NT2/D1 (cell line): ENCODE data around the gene MTFR1L.

Experiments
- SUZ12 ChIP-seq: IDR thresholded peaks from 2 replicates; pipeline ENCODE4 v1.6.1; 2011; ENCODE audit not compliant: insufficient read length, insufficient read depth; ENCODE audit errors: extremely low read depth
- YY1 ChIP-seq: IDR thresholded peaks from 2 replicates; pipeline ENCODE4 v1.6.1; 2011; ENCODE audit not compliant: insufficient read length, insufficient read depth

GRCh38 chr1:25819491-25820246 lies at the start of gene MTFR1L:
- no peak for TF ChIP-seq YY1
- TF ChIP-seq SUZ12, result no peak
